ENCODE results near the gene TRPM3.
"Not testable (repeated sequence)": the region's sequence is repeated elsewhere in the genome, so short reads cannot be mapped to it uniquely, and the experiment has no call there.

The TRPM3 gene

DNA sequence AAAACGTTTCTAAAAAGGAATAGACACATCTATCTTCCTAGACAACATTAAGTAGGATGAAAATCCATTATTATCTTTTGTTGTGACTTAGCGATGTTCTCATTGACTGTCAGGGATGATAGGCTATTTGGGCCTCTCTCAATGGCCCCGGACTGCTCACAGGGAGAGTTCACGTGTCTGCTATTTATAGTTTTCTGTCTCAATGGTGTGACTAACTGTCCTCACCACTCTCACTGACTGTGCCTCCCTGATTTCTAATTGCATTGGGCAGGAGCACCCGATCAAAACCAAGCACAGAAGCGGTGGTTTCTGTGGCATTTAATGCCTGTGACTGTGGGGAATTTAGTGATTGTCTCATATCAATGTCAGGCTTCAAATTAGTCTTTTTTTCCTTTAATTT, 420.3 kb downstream of the TRPM3 start:
- no peak for DNase-seq

DNA sequence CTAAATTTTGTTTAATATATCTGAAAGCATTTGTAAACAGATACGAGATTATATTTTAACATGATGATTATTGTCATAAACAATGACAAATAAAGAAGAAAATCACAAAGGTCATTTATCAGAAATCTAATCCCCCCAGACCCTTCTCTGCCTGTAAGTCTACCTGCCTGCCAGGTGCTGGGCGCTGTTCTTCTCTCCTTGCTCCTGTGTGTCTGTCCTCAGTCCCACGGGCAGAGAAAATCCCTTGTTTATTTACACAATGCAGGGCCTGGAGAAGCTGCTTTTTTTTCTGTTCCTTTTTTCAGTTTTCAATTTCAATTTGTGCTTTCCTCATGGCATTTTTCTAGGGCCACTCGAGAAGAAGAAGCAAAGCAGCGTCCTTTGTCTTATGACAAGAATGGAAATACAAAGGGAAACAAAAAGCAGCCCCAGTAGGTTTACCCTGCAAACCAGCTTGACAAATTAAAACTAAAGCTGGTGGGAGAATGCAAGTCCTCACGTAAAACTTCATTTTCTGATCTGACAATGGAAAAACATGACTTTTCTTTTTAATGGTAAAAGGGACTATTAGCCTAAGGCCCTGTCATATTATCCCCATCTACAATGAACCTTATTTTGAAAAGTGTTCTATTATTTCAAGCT, 424.6 kb downstream of the TRPM3 start:
- no peak for DNase-seq

DNA sequence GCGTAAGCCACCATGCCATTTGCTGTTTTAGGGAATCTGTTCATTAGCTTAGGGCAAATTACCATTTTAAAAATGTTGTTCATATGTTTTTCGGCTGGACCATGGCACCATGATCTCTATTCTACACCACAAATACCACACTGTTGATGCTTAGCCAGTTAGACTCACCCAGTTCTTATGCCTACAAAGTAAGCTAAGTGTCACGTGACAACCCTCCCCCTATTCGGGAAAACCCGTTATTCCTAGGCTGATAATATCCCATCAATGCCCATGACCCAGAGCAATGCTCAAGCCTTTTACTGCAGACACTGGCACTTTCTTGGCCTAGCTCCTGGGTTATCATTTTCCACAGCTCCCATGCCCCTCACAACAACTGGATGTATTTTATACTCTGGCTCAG, 426.7 kb downstream of the TRPM3 start:
- DNase-seq: no peak

DNA sequence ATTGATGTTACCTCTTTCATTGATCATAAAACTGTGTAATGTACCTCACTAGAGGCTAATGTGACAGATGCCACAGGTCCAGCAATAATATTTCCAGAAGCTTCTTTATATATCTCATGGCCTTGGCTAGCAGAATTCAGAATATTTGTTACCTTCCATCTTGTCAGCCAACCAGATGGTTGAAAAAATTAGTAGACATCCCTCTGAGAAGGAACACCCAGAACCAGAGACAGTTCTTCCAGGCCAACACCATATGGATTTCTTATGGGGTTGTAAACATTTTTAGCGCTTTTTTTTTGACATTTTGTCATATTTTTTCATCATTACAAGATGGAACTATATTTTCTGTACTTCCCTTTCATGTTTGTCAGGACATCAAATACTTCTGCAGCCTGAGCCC, 428.2 kb downstream of the TRPM3 start:
- no peak for DNase-seq

DNA sequence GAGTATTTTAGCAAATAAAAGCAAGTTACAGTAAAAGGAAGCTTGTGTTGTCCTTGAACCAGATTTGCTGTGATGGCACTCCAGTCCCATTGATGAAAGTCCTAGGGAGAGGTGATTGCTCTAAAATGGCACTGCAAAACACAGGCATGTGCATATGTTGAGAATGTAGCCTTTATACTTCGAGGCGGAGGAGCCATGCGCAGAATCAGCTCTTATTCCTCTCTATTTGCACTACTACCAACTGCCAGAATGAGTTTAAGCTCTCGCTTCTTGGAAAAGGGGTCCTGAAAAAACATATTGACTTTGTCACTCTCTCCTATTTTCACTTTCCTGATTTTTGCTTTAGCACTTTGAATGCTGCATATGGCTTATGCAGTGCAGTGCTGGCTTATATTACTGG, 429.0 kb downstream of the TRPM3 start:
- no peak for DNase-seq

DNA sequence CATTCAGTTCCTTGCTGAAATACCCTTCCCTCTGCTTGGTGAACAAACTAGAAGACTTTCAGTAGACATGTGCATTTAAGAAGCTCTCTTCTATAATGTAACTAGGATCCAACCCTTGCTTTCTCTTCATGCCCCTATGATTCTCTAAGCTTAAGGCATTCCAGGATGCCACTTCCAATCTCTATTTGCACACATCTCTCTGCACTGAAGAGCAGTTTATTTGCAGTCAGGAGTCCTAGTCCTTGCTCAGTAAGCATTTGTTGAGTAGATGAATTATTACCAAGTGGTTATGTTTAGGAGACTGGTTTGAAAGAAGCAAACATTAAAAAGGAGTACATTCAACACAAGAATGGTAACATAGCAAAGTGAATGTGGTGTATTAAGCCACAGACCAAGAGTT, 432.7 kb downstream of the TRPM3 start:
- no peak for DNase-seq

DNA sequence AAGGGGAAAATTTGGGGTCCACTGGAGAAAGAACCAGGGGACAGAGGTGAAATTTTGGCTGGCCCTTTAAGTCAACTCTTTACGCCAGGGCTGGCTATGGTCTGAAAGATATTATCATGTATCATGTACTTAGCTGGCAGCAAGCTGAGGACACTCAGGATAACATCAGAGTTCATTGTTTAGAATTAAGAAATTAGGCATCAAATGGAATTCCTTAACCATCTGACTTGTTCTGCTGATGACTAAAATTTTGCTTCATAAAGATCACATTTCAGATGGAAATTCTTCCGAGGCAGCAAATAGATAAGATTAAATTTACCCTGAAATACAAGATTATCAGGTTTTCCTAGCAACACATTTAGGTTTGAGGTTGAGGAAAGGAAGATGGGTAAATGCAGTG, 437.6 kb downstream of the TRPM3 start:
- DNase-seq: no peak

DNA sequence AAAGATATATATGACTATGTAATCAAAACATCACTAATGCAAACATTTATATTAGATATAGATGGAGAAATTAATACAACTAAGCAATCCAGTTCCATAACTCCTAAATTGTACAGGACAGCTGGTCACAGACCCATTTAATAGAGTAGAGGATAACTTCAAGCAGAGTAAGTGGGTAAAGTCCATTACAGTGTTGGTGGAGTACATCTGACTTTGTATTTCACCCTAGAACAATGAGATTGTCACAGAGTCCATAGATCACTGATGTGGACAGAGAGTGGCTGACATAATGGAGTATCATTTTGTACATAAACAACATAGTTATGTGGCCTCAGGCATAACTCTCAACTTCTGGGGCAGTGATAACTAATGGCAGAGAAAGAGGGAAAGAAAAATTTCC, 439.1 kb downstream of the TRPM3 start:
- no peak for DNase-seq

DNA sequence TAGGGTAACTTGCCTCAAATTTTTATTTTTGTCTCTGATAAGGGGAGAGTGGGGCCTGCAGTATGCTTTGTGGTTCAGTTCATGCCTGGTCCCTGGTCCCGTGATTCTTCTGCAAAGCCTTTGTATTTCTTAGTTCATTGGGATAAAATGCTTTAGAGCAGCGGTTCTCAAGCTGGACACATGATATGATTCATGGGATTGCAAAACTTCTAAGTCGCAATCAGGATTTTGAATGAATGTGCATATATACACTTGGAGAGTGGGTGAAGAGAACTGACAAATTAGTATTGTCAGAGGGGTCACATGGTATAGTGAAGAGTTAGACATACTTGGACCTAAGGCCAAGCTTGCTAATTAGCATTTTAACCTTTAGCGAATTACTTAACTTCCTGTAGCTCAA, 441.6 kb downstream of the TRPM3 start:
- DNase-seq: no peak

DNA sequence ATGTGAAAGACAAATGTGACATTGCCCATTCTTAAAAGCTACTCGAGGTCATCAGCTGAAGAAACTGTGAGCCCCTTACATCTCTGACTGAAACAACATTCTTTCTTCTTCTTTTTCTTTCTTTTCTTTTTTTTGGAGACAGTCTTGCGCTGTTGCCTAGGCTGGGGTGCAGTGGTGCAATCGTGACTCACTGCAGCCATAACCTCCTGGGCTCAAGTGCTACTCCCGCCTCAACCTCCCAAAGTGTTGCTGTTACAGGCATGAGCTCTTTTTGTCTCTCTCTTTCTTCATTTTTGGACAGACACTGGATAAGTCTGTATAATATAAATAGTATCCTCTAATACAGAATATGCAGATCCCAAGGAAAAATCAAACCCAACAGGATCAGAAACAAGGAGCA, 443.3 kb downstream of the TRPM3 start:
- no peak for DNase-seq

DNA sequence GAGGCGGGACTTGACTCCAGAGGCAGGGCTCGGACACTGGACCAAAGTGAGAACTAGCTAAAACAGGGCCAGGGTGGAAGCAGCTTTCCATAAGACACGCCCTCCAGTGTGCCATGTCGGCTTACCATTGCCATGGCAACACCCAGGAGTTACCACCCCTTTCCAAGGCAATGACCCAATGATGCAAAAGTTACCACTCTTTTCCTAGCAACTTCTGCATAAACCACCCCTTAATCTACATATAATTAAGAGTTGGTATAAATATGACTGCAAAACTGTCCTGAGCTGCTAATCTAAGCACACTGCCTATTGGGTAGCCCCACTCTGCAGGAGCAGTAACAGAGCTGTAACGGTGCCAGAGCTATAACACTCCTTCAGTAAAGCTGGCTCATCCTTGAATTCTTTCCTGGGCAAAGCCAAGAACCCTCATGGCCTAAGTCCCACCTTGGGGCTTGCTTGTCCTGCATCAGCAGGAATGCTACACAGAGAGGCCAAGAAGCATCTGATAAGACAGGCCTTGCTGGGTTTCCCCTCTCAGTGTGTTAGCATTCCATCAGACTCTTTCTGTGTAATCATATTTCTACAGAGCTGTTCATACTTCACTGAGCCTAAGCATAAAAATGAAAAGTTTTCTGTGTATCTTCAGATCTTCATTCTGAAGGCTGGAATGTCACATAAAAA, 444.2 kb downstream of the TRPM3 start:
- no peak for DNase-seq

DNA sequence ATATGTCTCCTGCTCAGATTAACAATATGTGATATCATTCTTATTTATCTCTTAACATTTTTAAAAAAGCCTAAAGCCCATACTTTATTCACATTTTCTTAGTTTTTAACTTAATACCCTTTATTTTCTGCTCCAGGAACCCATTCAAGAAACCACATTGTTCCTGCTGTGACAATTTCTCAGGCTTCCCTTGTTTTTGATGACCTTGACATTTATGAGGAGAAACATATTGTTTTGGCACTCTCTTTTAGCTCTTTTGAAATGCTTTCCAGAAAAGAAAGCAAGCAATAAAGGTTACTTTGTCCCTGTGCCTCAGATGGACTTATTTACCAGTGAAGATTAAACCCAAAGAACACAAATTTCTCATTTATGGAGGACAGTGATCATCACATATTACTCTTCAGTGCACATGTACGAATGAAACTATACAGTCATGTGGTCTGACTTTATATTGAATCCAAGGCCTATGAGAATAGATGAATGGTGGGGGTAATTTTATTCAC, 445.5 kb downstream of the TRPM3 start:
- DNase-seq: no peak

DNA sequence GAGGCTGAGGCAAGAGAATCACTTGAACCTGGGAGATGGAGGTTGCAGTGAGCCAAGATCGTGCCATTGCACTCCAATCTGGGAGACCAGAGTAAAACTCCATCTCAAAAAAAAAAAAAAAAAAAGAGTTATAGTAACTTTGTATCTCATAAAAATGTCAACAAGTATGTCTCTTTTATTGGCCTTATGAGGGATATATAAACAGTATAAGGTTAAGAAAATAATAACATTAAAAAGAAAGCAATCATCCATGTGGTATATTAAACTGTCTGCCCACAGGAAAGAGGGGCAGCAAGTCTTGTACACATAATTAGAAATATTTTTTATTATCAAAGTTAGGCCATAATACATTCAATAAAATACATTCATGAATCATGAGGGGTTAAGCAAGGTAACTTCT, 447.6 kb downstream of the TRPM3 start:
- DNase-seq: no peak

DNA sequence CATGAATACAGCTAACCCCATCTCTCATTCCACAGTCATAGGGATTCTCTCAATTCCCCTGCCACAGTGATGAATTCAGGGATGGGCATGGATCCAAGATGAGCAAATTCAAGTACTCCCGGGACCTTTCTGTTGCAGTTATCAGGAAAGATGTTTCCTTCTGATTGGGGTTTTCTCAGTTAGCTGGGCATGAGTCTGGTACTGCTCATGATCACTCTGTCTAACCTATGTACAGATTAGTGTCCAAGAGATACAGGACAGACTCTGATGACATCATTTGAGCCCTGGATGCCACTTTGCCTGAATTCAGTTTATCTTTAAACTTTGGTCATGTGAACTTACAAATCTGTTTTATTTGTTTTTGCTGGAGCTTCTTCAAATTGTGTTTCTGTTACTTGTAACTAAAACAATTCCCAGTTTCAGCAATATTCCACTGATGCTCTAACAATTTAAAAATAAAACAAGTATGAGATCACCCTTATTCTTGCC, 449.2 kb downstream of the TRPM3 start:
- no peak for DNase-seq

DNA sequence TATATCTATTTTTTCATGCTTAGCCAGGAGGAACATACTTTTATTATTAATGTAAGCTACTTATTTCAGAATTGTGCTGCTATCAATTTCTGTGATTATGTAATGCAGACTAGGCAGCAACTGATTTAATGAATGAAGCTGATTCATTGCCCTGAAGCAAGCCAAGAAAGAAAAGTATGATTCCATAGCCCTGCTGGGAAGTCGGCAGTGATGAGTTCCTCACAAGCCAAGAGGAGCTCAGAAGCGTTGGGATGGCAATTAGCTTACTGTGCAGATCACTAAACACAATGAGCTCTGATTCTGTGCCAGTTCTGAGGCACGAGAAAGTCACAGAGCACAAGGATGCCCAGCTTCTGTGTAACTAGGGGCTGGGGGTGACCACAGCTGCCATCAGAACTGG, 452.7 kb downstream of the TRPM3 start:
- no peak for DNase-seq

DNA sequence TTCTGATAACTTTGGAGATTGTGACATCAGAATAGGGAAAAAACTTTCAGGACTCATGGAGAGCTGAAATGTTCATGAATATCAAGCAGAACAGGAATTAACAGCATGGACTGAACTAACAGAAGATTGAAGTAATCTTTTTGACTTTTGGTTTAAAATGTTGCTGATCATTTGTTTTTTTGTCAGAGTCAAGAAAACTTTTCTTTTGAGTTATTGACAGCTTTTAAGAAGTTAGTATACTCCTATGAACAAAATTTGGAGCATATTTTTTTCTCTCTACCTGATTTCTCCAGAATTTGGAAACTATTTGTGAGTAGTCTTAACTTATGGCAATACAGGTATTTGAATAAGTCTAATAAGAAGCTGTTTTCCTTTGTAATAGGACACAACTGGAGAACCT, 462.7 kb downstream of the TRPM3 start:
- DNase-seq: no peak

DNA sequence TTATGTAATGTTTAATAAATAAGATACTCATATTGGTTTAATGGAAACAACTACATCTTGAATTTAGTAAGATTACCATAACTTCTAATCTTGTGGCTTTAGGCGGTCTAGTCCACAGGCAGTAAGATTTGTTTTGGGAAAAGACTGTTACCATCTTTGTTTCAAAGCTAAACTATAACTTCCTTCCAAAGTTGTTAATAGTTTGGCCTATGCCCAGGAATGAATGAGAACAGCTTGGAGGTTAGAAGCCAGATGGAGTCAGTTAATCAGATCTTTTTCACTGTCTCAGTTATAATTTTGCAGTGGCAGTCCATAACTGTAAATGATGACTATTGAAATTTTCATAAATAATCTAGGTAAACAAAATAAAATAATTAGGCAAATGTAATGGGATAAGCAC, 465.1 kb downstream of the TRPM3 start:
- DNase-seq: no peak

DNA sequence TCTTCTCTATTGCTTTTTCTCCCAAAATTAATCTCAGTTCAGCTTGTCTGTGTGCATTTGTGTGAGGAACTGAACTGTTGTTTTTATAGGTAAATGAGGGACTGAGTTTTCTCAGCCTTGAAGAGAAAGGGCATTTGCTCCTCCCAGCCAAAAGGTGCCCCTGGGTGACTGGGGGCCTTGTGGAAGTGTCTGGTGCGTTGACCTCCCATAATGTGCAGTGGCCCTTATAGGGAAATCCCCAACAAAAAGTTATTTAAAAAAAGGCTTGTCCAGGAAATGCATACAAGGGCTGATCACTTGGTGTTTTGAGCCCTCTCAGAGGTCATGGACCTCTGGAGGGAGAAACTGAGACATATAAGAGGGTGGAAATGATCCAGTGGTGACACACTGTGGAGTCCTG, 467.3 kb downstream of the TRPM3 start:
- DNase-seq: no peak

DNA sequence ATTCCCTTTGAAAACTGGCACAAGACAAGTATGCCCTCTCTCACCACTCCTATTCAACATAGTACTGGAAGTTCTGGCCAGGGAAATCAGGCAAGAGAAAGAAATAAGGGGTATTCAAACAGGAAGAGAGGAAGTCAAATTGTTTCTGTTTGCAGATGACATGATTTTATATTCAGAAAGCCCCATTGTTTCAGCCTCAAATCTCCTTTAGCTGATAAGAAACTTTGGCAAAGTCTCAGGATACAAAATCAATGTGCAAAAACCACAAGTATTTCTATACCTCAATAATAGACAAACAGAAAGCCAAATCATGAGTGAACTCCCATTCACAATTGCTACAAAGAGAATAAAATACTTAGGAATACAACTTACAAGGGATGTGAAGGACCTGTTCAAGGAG, 476.8 kb downstream of the TRPM3 start:
- DNase-seq: not testable (repeated sequence)

DNA sequence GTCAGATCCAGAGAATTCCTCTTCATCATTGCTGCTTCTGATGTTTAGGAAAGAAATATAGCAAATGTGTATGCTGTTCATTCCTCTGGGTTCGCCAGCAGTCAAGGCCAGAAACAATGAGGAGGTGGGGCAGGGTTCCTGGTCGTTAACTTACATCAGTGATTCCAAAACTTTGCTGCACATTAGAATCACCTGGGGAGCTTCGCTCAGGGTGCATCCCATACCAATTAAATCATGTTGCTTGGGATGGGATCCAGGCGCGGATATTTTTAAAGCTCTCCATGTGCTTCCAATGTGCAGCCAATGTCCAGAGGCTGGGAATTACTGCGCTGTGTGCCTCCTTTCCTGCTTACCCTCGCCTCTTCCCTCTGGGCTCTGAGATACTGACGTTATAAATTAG, 479.1 kb downstream of the TRPM3 start:
- no peak for DNase-seq

DNA sequence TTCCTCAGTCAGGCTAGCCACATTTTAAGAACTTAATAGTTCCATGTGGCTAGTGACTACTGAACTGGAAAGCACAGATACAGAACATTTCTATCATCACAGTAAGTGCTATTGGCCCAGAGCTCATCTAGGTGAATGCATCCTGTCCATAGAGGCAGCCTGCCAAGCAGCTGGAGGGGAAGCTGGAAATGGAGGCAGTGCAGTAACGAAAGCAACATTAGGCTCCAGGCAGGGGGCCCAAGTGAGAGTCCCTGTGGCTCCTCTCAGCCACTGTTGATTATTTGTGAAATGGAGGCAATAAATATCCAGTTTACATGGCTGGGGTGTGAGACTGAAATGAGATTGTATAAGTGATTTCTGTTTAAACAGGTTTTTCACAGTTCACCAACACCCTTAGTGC, 479.8 kb downstream of the TRPM3 start:
- DNase-seq: no peak

DNA sequence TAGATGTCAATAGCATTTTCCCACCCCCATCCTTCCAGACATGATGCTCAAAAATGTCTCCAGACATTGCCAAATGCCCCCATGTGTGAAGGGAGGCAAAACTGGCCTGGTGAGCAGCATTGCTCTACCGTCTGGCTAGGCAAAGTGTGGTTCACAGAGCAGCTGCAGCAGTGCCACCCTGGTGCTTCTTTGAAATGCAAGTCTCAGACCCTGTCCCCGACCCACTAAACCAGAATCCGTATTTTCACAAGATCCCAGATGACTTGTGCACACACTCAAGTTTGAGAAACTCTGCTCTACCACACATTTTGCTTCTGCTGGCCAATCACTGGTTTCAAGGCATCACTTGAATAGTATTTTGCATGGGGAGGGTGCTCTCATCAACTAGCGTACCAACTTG, 480.4 kb downstream of the TRPM3 start:
- no peak for DNase-seq

DNA sequence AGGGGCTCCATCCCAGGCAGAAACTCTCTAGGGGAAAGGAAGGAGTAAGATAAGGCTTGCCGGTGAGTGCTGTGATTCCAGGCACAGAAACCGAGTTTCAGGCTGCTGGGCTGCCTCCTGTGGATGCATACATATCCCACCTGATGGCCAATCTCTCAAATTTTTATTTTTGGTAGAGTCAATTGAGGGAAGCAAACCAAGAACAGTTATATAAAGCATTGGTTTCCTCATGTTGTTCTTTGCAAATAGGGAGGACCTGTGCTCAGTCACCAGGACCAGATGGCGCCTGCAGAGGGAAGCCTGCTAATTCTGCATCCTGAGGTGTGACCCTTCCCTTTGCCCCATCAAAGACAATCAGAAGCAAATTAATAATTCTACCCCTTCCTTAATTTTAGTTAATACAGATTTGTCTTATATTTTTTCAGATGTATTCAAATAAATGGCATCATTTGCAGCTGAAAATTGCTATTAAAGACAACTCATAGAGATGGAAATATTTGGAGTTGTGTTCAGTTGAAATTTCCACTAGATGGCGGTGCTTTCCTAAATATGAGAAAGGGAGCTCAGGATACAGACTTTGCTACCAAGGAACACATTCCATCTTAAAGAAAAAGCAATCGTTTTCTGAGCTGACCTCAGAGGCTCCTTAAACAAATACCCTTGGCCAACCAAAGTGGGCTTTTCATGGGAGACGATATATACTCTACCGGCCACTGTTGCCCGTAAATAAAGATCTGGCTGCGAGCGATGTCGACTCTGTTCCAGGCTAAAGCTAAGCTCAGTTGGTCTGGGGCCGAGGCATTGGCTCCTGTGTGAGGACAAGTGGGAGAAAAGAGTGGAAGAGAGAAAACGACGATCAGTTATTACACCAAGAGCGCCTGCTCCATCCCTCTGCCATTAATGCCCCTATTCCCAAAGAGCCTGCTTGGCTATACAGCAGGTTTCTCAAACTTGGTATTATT, 481.3 kb downstream of the TRPM3 start:
- no peak for DNase-seq

DNA sequence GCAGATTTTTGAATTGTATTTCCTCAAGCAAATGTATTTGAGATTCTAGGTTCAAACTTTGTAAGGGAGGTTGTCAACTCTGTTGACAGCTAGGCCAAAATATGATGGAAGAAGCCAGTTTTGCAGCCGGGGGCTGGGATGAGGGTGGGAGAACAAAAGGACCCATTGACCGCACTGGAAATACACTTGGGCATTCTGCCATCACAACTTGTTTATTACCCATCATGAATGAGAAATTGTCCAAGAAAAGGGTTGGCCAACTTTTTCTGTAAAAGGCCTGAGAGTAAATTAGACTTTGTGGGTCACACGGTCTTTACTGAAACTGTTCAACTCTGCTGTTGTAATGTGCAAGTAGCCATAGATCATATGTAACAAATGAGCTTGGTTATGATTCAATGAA, 485.6 kb downstream of the TRPM3 start:
- no peak for DNase-seq

Data from activated T-cell treated with anti-CD3 and anti-CD28 coated beads, Interleukin-2, amount 50 U/mL, for 48 hours (primary cell).